H9 (cell line): ENCODE measurements around the gene CHCHD6. TPM values are rescaled to one million over a fixed set of nuclear protein-coding genes. Genes with fewer than 3 reads are reported as not detected.

ENCODE experiments used
- DNase-seq: peaks from one replicate; pipeline ENCODE4 v3.0.0-alpha.2; 2017
- H2AFZ ChIP-seq: one replicate; pipeline ENCODE4 v1.6.1; 2013; ENCODE audit warnings: mild to moderate bottlenecking, low read length, control low read depth, moderate library complexity
- H2AK5ac ChIP-seq: 2 replicates; pipeline ENCODE4 v1.6.1; 2013; ENCODE audit warnings: low read length, control low read depth, mixed read lengths; ENCODE audit not compliant: insufficient read length
- H2BK120ac ChIP-seq: one replicate; pipeline ENCODE4 v1.6.1; 2013; ENCODE audit warnings: low read depth, mild to moderate bottlenecking, low read length, control low read depth, inconsistent platforms; ENCODE audit not compliant: poor library complexity, severe bottlenecking
- H2BK12ac ChIP-seq: 2 replicates; pipeline ENCODE4 v1.6.1; 2013; ENCODE audit warnings: low read length, control low read depth, mixed read lengths, low read depth; ENCODE audit not compliant: insufficient read length
- H2BK15ac ChIP-seq: 2 replicates; pipeline ENCODE4 v1.6.1; 2013; ENCODE audit warnings: low read depth, low read length, control low read depth
- H2BK20ac ChIP-seq: one replicate; pipeline ENCODE4 v1.6.1; 2013; ENCODE audit warnings: low read depth, mild to moderate bottlenecking, low read length, control low read depth, inconsistent platforms; ENCODE audit not compliant: poor library complexity, severe bottlenecking
- H2BK5ac ChIP-seq: 2 replicates; pipeline ENCODE4 v1.6.1; 2013; ENCODE audit warnings: low read length, control low read depth, mixed read lengths; ENCODE audit not compliant: insufficient read length
- H3K14ac ChIP-seq: 2 replicates; pipeline ENCODE4 v1.6.1; 2013; ENCODE audit warnings: low read length, control low read depth; ENCODE audit not compliant: insufficient read depth
- H3K18ac ChIP-seq: 2 replicates; pipeline ENCODE4 v1.6.1; 2013; ENCODE audit warnings: low read depth, mild to moderate bottlenecking, mixed read lengths, low read length, control low read depth; ENCODE audit not compliant: insufficient read length
- H3K23ac ChIP-seq: 2 replicates; pipeline ENCODE4 v1.6.1; 2013; ENCODE audit warnings: low read length, control low read depth, mixed read lengths, low read depth; ENCODE audit not compliant: insufficient read length
- H3K23me2 ChIP-seq: 2 replicates; pipeline ENCODE4 v1.6.1; 2013; ENCODE audit warnings: low read depth, mild to moderate bottlenecking, mixed read lengths, low read length, control low read depth; ENCODE audit not compliant: insufficient read length, poor library complexity, severe bottlenecking
- H3K27ac ChIP-seq: 2 replicates; pipeline ENCODE4 v1.5.1; 2013; ENCODE audit warnings: low read length, control low read depth, mixed read lengths, low read depth; ENCODE audit not compliant: insufficient read length
- H3K27me3 ChIP-seq: 2 replicates; pipeline ENCODE4 v1.6.1; 2013; ENCODE audit warnings: low read length, control low read depth, inconsistent platforms; ENCODE audit not compliant: insufficient read depth
- H3K4ac ChIP-seq: 2 replicates; pipeline ENCODE4 v1.6.1; 2013; ENCODE audit warnings: low read depth, mild to moderate bottlenecking, control low read depth, inconsistent platforms, low read length, moderate library complexity
- H3K4me1 ChIP-seq: 2 replicates; pipeline ENCODE4 v1.6.1; 2013; ENCODE audit warnings: low read length, control low read depth, inconsistent platforms; ENCODE audit not compliant: insufficient read depth
- H3K4me2 ChIP-seq: 2 replicates; pipeline ENCODE4 v1.6.1; 2013; ENCODE audit warnings: low read length, control low read depth, mixed read lengths; ENCODE audit not compliant: insufficient read length, insufficient read depth
- H3K56ac ChIP-seq: 2 replicates; pipeline ENCODE4 v1.6.1; 2013; ENCODE audit warnings: low read depth, mild to moderate bottlenecking, mixed read lengths, low read length, control low read depth; ENCODE audit not compliant: insufficient read length
- H3K79me1 ChIP-seq: 2 replicates; pipeline ENCODE4 v1.6.1; 2013; ENCODE audit warnings: low read depth, mild to moderate bottlenecking, moderate library complexity, low read length, control low read depth, inconsistent platforms; ENCODE audit not compliant: insufficient read depth, poor library complexity, severe bottlenecking
- H3K79me2 ChIP-seq: 2 replicates; pipeline ENCODE4 v1.6.1; 2013; ENCODE audit warnings: low read length, control low read depth, inconsistent platforms; ENCODE audit not compliant: insufficient read depth
- H3K9ac ChIP-seq: 2 replicates; pipeline ENCODE4 v1.6.1; 2013; ENCODE audit warnings: low read length, control low read depth, mixed read lengths; ENCODE audit not compliant: insufficient read length; ENCODE audit errors: extremely low read depth
- H3K9me3 ChIP-seq: one replicate; pipeline ENCODE4 v1.6.1; 2013; ENCODE audit warnings: low read depth, low read length, inconsistent platforms; ENCODE audit not compliant: control insufficient read depth
- H3T11ph ChIP-seq: one replicate; pipeline ENCODE4 v1.6.1; 2013; ENCODE audit warnings: mild to moderate bottlenecking, low read length, control low read depth, inconsistent platforms
- H4K20me1 ChIP-seq: one replicate; pipeline ENCODE4 v1.6.1; 2013; ENCODE audit not compliant: control insufficient read depth, insufficient read length, insufficient read depth
- H4K5ac ChIP-seq: 2 replicates; pipeline ENCODE4 v1.6.1; 2013; ENCODE audit warnings: low read depth, mild to moderate bottlenecking, mixed read lengths, low read length, control low read depth; ENCODE audit not compliant: insufficient read length
- H4K8ac ChIP-seq: replicated peaks from 2 replicates; pipeline ENCODE4 v1.6.1; 2013; ENCODE audit warnings: low read length, control low read depth, mixed read lengths, low read depth; ENCODE audit not compliant: insufficient read length
- H4K91ac ChIP-seq: 2 replicates; pipeline ENCODE4 v1.6.1; 2013; ENCODE audit warnings: low read depth, mild to moderate bottlenecking, moderate library complexity, mixed read lengths, low read length, control low read depth; ENCODE audit not compliant: insufficient read length
- H3K27ac Mint-ChIP-seq, 3 experiments: 2 replicates in 2 of 3; 3 replicates in 1 of 3; pipeline ENCODE4 v1.8.0; 2020 to 2021; ENCODE audit warnings: mixed read lengths in 3 of 3, mild to moderate bottlenecking in 1 of 3, moderate library complexity in 1 of 3
- H3K27me3 Mint-ChIP-seq: 2 replicates; pipeline ENCODE4 v1.8.0; 2021; ENCODE audit warnings: low read depth, mild to moderate bottlenecking, moderate library complexity, mixed read lengths
- H3K36me3 Mint-ChIP-seq, 3 experiments: 2 replicates in 2 of 3; 3 replicates in 1 of 3; pipeline ENCODE4 v1.8.0; 2020 to 2021; ENCODE audit warnings: low read depth in 3 of 3, mixed read lengths in 3 of 3; ENCODE audit not compliant: insufficient read depth in 1 of 3
- H3K4me1 Mint-ChIP-seq, 2 experiments: 2 replicates each; pipeline ENCODE4 v1.8.0; 2020; ENCODE audit warnings: mixed read lengths in 2 of 2
- H3K4me3 Mint-ChIP-seq, 2 experiments: 2 replicates in 1 of 2; 3 replicates in 1 of 2; pipeline ENCODE4 v1.8.0; 2020 to 2021; ENCODE audit warnings: mild to moderate bottlenecking in 2 of 2, mixed read lengths in 2 of 2, moderate library complexity in 1 of 2
- H3K9me3 Mint-ChIP-seq, 2 experiments: 2 replicates in 1 of 2; 3 replicates in 1 of 2; pipeline ENCODE4 v1.8.0; 2020; ENCODE audit warnings: mild to moderate bottlenecking in 2 of 2, mixed read lengths in 2 of 2, moderate library complexity in 1 of 2
- WGBS: extraction: QIAGEN DNeasy Blood & Tissue Kit; methylation state at CpG from one replicate; pipeline ENCODE4 v1.1.7; 2013; ENCODE audit warnings: missing lambda C conversion rate, low lambda C conversion rate, mixed read lengths; ENCODE audit not compliant: insufficient read length; ENCODE audit errors: extremely low coverage; 5-methylcytosine and 5-hydroxymethylcytosine counted together
- total RNA-seq: library from RNA; stranded (reverse); gene quantifications from 2 replicates; pipeline ENCODE4 v1.2.1, GENCODE V29; 2021
- TF ChIP-seq, protein P1 (sequence below): fragments of 200-600 bp; sonication (generic); conservative IDR thresholded peaks from 3 replicates; pipeline ENCODE4 v1.8.0; 2021; ENCODE audit warnings: antibody characterized with exemption, mild to moderate bottlenecking

The CHCHD6 gene
- total RNA-seq, 1 experiment from 2014 or later, result 34.2 TPM

DNA sequence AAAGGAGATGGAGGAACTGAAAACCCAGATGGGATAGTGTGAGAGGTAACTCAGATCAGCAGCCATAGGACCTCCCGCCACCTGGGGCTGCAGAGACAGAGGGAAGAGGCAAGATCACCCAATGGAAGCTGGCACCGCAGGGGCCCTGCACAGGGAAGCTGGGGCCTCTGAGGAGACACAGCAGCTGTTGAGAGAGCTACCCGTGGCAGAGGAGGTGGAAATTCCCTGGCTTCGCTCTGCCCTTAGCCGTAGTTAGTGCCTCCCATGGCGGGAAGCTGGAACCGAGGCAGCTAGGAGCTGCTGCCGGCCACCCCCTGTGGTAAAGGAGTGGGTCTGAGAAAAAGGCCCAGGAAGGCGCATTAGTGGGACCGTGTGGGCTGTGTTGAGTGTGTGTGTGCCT, 260.9 kb downstream of the CHCHD6 start:
- Mint-ChIP-seq H3K27me3 (no peaks in the 10 kb centered on the region), H3K27ac (peak overlapping the region in 1 of 3 experiments; percentile 56; a peak in 1 of 7 replicates), H3K36me3 (no peaks in the 10 kb centered on the region; a peak in 1 of 7 replicates), H3K9me3 (no peaks in the 10 kb centered on the region), H3K4me3 (no peak overlapping the region), H3K4me1 (peaks cover 25 to 29% of the 10 kb centered on the region in 2 experiments)
- Histone ChIP-seq H2AK5ac (no peak overlapping the region), H2AFZ (no peak overlapping the region), H2BK15ac (no peak overlapping the region), H3K27ac (no peak overlapping the region), H3K9me3 (no peaks in the 10 kb centered on the region), H2BK20ac (no peak overlapping the region), H4K5ac (no peak overlapping the region), H3K4me2 (no peak overlapping the region), H4K91ac (no peak overlapping the region), H3K79me1 (no peaks in the 10 kb centered on the region), H2BK5ac (no peak overlapping the region), H2BK12ac (no peak overlapping the region), H3K27me3 (no peaks in the 10 kb centered on the region), H3K18ac (no peak overlapping the region), H3K79me2 (no peaks in the 10 kb centered on the region), H3K4me1 (no peaks in the 10 kb centered on the region), H3K14ac (no peak overlapping the region; the same call in 1 of the 2 replicates), H4K20me1 (no peaks in the 10 kb centered on the region), H3K23ac (no peak overlapping the region), H4K8ac (no peak overlapping the region), H2BK120ac (no peak overlapping the region), H3K23me2 (no peaks in the 10 kb centered on the region), H3K9ac (no peak overlapping the region), H3K4ac (no peak overlapping the region), H3T11ph (no peak overlapping the region), H3K56ac (no peak overlapping the region)
- TF ChIP-seq, protein P1, sequence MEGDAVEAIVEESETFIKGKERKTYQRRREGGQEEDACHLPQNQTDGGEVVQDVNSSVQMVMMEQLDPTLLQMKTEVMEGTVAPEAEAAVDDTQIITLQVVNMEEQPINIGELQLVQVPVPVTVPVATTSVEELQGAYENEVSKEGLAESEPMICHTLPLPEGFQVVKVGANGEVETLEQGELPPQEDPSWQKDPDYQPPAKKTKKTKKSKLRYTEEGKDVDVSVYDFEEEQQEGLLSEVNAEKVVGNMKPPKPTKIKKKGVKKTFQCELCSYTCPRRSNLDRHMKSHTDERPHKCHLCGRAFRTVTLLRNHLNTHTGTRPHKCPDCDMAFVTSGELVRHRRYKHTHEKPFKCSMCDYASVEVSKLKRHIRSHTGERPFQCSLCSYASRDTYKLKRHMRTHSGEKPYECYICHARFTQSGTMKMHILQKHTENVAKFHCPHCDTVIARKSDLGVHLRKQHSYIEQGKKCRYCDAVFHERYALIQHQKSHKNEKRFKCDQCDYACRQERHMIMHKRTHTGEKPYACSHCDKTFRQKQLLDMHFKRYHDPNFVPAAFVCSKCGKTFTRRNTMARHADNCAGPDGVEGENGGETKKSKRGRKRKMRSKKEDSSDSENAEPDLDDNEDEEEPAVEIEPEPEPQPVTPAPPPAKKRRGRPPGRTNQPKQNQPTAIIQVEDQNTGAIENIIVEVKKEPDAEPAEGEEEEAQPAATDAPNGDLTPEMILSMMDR, result no peak
- DNase-seq, result no peak
- WGBS, result no CpG with 5 or more reads among the region's 10 CpGs
